Ectodermal cell (in vitro differentiated cells): ENCODE data around the gene CDX4. TPM values are rescaled to one million over a fixed set of nuclear protein-coding genes. Genes with fewer than 3 reads are reported as not detected.
A peak's percentile ranks its signal among the peaks of the same experiment; 100 is the strongest.

Experiments
- H3K27ac ChIP-seq: 2 replicates; pipeline ENCODE4 v1.7.0; 2013; ENCODE audit warnings: mild to moderate bottlenecking, low read depth, low read length; ENCODE audit not compliant: insufficient read depth, poor library complexity, severe bottlenecking
- H3K27me3 ChIP-seq: 2 replicates; pipeline ENCODE4 v1.7.0; 2013; ENCODE audit warnings: mild to moderate bottlenecking, low read length; ENCODE audit not compliant: insufficient read depth, control insufficient read depth, poor library complexity, severe bottlenecking
- H3K36me3 ChIP-seq: one replicate; pipeline ENCODE4 v1.7.0; 2013; ENCODE audit warnings: low read length; ENCODE audit not compliant: control insufficient read depth, insufficient read depth
- H3K4me1 ChIP-seq: one replicate; pipeline ENCODE4 v1.7.0; 2013; ENCODE audit warnings: low read length; ENCODE audit not compliant: control insufficient read depth, insufficient read depth
- H3K4me3 ChIP-seq: 2 replicates; pipeline ENCODE4 v1.7.0; 2013; ENCODE audit warnings: low read depth, low read length, control low read depth; ENCODE audit not compliant: insufficient read depth
- H3K9me3 ChIP-seq: 2 replicates; pipeline ENCODE4 v1.7.0; 2013; ENCODE audit warnings: mild to moderate bottlenecking, low read length, moderate library complexity; ENCODE audit not compliant: control insufficient read depth
- WGBS, 2 experiments: methylation state at CpG; one replicate each; pipeline ENCODE4 v1.1.7; 2013; ENCODE audit warnings: missing lambda C conversion rate in 2 of 2; 5-methylcytosine and 5-hydroxymethylcytosine counted together
- polyA plus RNA-seq, 4 experiments: library from polyadenylated mRNA; stranded (reverse); fragments of 50-300 nt; gene quantifications; one replicate each; pipeline ENCODE4 v1.2.3, GENCODE V29; 2013

Gene CDX4, protein sequence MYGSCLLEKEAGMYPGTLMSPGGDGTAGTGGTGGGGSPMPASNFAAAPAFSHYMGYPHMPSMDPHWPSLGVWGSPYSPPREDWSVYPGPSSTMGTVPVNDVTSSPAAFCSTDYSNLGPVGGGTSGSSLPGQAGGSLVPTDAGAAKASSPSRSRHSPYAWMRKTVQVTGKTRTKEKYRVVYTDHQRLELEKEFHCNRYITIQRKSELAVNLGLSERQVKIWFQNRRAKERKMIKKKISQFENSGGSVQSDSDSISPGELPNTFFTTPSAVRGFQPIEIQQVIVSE
- not detected for polyA plus RNA-seq (2013, experiment 1 of 4)
- 0.12 TPM for polyA plus RNA-seq (2013, experiment 2 of 4)
- polyA plus RNA-seq (2013, experiment 3 of 4): 0.16 TPM
- not detected for polyA plus RNA-seq (2013, experiment 4 of 4)

DNA sequence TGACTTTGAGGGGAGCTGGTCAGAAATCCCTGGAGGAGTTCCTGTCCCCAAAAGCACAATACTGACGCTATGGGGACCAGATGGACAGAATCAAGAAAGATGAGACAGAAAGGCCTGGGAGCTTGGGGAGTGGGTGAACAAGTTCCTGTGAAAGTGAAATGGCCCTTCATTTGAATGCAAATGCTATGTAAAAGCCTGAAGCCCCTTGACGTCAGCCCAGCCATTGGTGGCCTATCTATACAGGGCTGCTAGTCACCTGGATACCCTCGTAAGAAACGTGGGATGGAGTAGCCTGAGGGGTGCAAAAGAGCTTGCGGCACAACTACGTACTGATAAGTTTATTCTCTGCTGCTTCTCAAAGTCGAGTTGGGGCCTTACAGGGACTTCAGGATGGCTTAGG, at the start of gene CDX4:
TSS of gene CDX4 (plus strand) at position 223 of the 400 bp plus-strand sequence. CDS start 201 bp downstream, outside the sequence.
- Histone ChIP-seq H3K4me3 (no peak within 1 kb of the TSS), H3K4me1 (no peaks in the 10 kb centered on the region), H3K27me3 (peaks cover 57% of the 10 kb centered on the region), H3K9me3 (no peaks in the 10 kb centered on the region), H3K36me3 (no peaks in the 10 kb centered on the region), H3K27ac (no peak within 1 kb of the TSS)
- 67 to 69% methylated on average over 7 of the region's 7 CpGs for WGBS, 2 experiments

DNA sequence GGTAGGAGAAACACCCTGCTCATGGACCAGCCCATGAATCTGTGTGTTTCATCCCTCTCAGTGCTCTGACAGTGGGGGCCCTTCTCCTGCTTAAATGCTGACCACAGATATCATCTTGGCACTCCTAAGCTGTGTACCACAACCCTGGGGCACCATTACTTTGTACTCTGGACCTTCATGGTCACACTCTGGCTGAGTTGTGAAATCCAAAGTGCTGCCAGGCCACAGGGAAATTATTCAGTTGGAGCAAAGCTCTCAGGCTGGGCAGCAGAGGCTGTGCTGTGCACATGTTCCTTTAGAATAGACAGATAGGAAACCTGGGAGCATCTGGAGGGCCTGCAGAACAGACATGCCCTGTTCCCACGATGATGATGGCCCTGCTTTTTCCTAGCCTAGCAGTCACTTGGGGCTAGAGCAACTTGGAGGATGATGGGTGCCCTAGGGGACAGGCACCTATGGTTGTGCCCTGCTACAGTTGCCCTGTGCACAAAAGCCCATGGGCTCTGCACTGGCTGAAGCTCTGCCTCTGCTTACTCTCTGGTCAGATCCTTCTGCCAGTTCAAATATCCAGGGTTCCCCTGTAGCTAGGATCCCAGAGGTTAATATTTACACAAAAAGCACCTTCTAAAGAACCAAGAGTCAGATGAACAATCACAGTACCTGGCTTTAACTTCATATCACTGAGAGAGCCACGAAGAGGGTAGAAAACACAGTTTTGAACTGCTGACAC, 48.5 kb upstream of the CDX4 start:
- Histone ChIP-seq H3K9me3 (no peaks in the 10 kb centered on the region), H3K4me1 (peaks cover 5% of the 10 kb centered on the region), H3K4me3 (no peak overlapping the region), H3K36me3 (no peaks in the 10 kb centered on the region), H3K27ac (no peak overlapping the region), H3K27me3 (no peaks in the 10 kb centered on the region)
- WGBS, 2 experiments: 97 to 100% methylated on average over 2 of the region's 2 CpGs

DNA sequence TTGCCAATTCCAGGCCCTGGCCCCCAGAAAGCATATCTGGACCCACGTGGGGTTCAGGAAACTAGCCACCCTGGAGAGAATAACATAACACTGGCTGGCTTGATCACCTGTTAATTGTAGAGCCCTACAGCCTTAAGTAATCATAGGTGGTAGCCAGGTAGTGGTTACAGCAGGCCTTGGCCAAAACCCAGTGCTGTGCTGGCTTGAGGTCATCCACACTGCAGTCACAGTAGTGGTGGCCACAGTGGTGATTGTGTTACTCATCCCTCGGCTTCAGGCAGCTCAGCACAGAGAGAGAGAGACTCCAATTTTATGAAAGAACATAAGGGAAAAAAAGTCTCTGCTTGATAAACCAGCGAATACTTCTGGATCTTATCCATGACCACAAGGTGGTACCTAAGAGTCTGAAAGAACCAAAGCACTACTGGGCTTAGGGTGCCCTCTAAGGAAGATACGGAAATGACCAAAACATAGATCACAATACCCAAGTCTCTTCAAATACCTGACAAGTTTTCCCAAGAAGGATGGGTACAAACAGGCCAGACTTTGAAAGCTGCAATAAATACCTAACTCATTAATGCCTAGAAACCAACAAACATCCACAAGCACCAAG, 46.6 kb upstream of the CDX4 start:
- H3K36me3 ChIP-seq: no peaks in the 10 kb centered on the region

DNA sequence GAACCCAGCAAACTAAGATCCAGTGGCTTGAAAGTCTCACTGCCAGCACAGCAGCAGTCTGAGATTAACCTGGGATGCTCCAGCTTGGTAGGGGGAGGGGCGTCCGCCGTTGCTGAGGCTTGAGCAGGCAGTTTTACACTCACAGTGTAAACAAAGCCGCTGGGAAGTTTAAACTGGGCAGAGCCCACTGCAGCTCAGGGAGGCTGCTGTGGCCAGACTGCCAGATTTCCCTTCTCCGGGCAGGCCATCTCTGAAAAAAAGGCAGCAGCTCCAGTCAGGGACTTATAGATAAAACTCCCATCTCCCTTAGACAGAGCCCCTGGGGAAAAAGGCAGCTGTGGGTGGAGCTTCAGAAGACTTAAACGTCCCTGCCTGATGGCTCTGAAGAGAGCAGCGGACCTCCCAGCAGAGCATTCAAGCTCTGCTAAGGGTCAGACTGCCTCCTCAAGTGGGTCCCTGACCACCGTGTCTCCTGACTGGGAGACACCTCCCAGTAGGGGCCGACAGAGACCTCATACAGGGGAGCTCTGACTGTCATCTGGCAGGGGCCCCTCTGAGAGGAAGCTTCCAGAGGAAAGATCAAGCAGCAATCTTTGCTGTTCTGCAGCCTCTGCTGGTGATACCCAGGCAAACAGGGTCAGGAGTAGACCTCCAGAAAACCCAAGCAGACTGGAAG, 45.1 kb upstream of the CDX4 start:
- WGBS, 2 experiments: 25 to 27% methylated on average over 9 of the region's 9 CpGs
- Histone ChIP-seq H3K27ac (peak overlapping the region; percentile 36), H3K27me3 (no peaks in the 10 kb centered on the region), H3K9me3 (no peaks in the 10 kb centered on the region), H3K4me1 (peaks cover 5% of the 10 kb centered on the region), H3K4me3 (no peak overlapping the region), H3K36me3 (no peaks in the 10 kb centered on the region)

More for the DNA sequence above, 46.6 kb upstream of the CDX4 start:
- H3K27ac ChIP-seq: no peak overlapping the region
- 87 to 89% methylated on average over 4 of the region's 4 CpGs for WGBS, 2 experiments
- no peaks in the 10 kb centered on the region for H3K27me3 ChIP-seq
- H3K4me3 ChIP-seq: no peak overlapping the region
- H3K4me1 ChIP-seq: peaks cover 5% of the 10 kb centered on the region
- no peaks in the 10 kb centered on the region for H3K9me3 ChIP-seq

DNA sequence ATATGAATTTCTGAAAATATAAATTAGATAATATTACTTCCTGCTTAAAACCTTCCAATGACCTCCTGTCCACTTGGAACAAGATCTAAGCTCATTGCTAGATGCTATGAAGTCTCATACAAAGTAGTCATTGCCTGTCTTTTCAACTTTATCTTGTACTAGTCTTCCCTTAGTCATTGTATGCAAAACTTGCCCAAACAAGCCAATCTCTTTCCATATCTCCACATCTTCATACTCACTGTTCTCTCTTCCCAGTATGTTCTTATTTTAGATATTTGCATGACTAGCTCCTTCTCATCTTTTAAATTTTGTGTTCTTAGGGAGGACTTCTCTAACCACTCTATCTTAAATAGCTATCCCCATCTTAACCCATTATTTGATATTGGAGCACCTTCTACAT, 33.9 kb upstream of the CDX4 start:
- Histone ChIP-seq H3K4me1 (no peaks in the 10 kb centered on the region), H3K4me3 (no peak overlapping the region), H3K27me3 (no peaks in the 10 kb centered on the region), H3K27ac (no peak overlapping the region), H3K36me3 (no peaks in the 10 kb centered on the region), H3K9me3 (no peaks in the 10 kb centered on the region)

DNA sequence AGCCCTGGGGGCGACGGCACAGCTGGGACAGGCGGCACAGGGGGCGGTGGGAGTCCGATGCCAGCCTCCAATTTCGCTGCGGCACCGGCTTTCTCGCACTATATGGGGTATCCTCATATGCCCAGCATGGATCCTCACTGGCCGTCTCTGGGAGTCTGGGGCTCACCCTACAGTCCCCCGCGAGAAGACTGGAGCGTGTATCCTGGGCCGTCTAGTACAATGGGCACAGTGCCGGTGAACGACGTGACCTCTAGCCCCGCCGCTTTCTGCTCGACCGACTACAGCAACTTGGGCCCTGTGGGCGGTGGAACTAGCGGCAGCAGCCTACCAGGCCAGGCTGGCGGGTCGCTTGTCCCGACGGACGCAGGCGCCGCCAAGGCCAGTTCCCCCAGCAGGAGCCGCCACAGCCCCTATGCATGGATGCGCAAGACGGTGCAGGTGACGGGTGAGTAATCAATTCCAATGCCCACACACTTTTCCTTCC, 500 bp downstream of the CDX4 start:
- Histone ChIP-seq H3K4me3 (no peak overlapping the region), H3K27ac (no peak overlapping the region), H3K4me1 (no peaks in the 10 kb centered on the region), H3K9me3 (no peaks in the 10 kb centered on the region), H3K27me3 (peaks cover 57% of the 10 kb centered on the region), H3K36me3 (no peaks in the 10 kb centered on the region)
- 69 to 72% methylated on average over 34 of the region's 34 CpGs for WGBS, 2 experiments

- Histone ChIP-seq H3K27me3 (peaks cover 57% of the 10 kb centered on the region), H3K9me3 (no peaks in the 10 kb centered on the region), H3K4me1 (no peaks in the 10 kb centered on the region), H3K36me3 (no peaks in the 10 kb centered on the region), H3K4me3 (no peak overlapping the region), H3K27ac (no peak overlapping the region)
- 57 to 60% methylated on average over 16 to 18 of the region's 20 CpGs for WGBS, 2 experiments
Observed at GRCh38 chrX:73448379-73448778, 1.5 kb downstream of the CDX4 start.

- peaks cover 13% of the 10 kb centered on the region for H3K27me3 ChIP-seq
- H3K9me3 ChIP-seq: no peaks in the 10 kb centered on the region
- WGBS, 2 experiments: 0% methylated on average over 1 of the region's 1 CpG
- H3K4me1 ChIP-seq: no peaks in the 10 kb centered on the region
- H3K36me3 ChIP-seq: no peaks in the 10 kb centered on the region
- H3K4me3 ChIP-seq: no peak overlapping the region
- H3K27ac ChIP-seq: no peak overlapping the region
Observed at GRCh38 chrX:73455171-73455570, 8.3 kb downstream of the CDX4 start.

DNA sequence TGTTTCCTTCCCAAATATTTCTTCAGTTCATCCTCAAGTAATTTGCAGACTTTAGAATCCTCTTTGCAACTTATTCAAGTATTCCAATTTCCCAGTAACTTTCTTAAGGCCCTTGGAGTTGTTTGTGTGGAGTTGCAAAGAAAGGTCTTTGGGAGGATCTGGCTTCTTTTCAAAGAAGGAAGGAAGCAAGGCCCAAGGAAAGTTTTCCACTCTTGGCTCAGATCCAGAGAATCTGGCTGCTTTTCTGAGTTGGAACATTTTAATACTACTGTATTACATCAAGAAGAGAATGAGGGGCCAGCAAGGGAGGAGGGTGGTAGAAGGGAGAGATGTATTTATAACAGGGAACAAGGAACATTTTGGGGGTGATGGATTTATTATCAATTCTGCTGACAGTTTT, 10.5 kb downstream of the CDX4 start:
- Histone ChIP-seq H3K27me3 (no peaks in the 10 kb centered on the region), H3K36me3 (no peaks in the 10 kb centered on the region), H3K4me3 (no peak overlapping the region), H3K9me3 (no peaks in the 10 kb centered on the region), H3K27ac (no peak overlapping the region), H3K4me1 (no peaks in the 10 kb centered on the region)

DNA sequence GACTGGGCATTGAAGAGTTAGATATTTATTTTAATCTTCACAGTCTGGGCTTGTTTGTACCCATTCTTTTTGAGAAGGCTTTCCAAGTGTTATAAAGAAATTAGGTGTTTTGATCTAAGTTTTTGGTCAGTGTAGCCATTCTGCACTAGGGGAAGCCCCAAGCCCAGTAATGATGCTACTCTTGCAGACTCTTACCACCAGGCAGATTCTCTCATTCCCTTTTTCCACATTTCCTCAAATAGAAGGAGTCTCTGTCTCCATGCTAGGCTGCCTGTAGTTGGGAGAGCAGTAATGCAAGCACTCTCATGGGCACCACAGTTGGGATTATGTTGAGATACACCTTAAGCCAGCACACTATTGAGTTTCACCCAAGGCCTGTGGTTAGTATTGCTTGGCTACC, 21.5 kb downstream of the CDX4 start:
- no peak overlapping the region for H3K27ac ChIP-seq
- H3K27me3 ChIP-seq: no peaks in the 10 kb centered on the region
- H3K9me3 ChIP-seq: no peaks in the 10 kb centered on the region
- H3K36me3 ChIP-seq: no peaks in the 10 kb centered on the region
- no peak overlapping the region for H3K4me3 ChIP-seq
- H3K4me1 ChIP-seq: no peaks in the 10 kb centered on the region
